GM18520 (cell line): ENCODE results near the gene GRIN2A.

Source experiments
- ATAC-seq: cut with Tn5 transposase; IDR thresholded peaks from one replicate; pipeline ENCODE4 v1.9.1; 2021; ENCODE audit not compliant: unreplicated experiment

Gene GRIN2A

GRCh38 chr16:10188236-10188635 is 6.0 kb upstream of the GRIN2A start:
- ATAC-seq = no peak

DNA sequence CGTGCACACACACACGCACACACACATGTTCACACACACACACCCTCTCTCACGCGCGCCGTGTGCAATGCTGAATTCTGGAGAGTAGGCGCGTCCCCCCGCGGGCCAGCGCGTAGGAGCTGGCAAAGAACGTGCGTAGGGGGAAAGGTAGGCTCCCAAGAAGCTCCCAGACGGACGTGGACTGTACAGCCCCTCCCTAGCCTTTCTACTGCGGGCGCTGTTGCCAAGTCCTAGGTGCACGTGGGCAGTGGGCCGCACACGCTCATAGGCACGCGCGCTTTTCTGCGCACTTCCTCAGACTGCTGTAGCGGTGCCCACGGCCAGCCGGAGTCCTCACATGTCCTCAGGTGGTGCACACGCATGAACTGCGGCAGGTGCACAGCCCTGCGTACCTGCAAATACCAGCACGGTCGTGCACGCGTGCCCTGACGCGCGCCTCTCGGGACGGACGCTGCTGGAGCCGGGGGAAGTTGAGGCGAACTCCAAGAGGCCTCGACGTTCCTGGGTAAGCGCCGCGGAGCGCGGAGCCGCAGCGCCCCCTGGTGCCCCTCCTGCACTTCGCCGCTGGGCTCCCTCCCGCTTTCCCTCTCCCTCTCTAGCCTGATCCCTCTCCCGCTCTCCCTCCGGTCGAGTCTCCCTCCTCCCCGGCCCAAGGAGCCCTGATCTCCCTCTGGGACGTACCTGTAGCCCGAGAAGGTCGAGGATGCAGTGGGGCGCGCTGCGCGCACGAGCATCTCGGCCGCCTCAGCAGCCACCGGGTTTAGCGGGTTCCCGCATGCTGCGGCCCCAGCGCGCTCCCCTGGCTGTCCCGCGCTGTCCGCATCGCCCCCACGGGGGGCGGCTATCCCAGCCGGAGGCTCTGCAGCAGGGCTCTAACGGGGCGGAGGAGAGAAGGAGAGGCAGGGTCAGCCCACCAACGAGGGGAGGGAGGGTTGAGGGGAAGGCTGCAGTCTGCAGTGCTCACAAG is 749 bp downstream of the GRIN2A start:
- ATAC-seq = no peak

DNA sequence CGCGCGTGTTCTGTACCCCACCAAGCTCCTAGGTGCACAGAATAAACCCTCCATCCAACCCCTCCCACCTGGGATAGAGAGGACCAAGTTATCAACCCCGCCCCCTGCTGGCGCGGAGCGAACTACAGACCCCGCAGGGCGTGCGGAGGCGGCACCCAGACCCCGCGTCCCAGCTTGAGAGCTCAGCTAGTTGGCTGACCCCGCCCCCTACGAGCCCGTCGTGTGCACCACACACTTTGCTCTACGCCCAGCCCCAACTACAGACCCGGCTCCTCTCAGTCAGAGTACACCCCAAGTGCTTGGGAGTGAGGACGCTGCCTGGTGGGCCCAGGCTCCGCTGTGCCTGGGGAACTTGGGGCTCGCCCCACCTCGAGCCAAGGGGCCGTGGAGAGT is 1.5 kb downstream of the GRIN2A start:
- ATAC-seq = no peak

DNA sequence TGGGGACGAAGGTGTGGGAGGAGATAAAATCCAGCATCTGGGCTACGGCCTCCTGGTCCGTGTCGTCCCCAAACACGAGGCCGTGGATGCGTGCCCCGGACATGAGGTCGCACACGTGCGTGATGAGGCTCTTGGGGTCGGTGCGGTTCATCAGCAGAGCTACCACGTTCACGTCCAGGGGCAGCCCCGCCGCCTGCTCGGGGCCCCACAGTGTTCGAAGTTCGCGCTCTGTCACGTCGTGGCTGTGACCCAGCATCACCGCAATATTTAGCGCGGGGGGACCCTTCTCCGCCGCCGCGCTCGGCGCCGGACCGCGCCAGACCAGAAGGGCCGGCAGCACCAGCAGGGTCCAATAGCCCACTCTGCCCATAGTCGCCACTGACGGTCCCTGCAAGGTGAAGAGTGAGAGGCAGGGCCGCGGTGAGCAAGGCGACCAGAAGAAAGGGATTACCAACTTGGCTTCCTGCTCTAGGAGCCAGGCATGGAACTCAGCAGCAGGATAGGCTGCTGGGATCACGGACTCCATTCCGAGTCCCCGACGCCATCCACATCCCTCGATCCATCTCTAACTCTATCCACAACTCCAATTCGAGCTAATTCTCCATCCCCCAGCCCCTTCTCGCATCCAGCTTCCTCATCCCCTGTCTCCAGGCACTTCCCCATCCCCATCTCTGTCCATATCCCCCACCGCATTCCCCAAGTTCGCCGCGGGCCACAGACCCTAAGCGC is 2.0 kb downstream of the GRIN2A start:
- no peak for ATAC-seq

DNA sequence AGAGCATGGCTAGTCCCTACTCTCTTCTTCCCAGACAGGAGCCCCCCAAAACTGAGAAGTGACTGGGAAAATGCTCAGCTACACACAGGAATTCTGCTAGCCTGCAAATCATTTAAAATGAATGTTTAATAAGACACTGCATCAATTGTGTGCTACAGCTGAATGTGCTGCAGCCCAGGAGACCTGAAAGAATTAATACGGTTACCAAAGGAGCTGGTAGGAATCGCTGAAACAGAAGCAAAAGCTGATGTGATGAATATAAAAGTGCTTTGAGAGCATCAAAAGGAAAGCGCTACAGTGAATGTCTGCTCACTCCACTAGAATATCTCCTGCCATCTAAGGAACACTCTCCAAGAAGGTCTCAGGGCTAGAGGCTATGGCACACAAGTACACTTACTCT is 3.7 kb downstream of the GRIN2A start:
- ATAC-seq = no peak

DNA sequence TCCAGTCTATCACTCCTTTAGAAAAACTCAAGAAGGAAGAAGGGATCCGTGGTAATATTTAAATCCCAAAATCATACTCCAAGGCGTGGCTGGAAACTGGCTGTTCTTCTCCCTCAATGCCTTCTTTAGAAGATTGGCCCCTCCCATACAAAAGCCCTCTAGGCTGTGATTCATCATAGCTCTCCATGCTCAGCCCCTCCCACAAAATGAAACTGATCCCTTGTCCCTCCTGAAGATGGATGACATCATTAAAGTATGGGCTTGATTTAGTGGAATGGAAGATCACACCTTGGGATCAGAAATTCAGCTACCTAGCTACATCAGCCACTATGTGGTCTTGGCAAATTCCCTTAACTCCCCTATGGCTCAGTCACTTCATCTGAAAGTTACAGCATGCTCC is 4.1 kb downstream of the GRIN2A start:
- ATAC-seq = no peak

DNA sequence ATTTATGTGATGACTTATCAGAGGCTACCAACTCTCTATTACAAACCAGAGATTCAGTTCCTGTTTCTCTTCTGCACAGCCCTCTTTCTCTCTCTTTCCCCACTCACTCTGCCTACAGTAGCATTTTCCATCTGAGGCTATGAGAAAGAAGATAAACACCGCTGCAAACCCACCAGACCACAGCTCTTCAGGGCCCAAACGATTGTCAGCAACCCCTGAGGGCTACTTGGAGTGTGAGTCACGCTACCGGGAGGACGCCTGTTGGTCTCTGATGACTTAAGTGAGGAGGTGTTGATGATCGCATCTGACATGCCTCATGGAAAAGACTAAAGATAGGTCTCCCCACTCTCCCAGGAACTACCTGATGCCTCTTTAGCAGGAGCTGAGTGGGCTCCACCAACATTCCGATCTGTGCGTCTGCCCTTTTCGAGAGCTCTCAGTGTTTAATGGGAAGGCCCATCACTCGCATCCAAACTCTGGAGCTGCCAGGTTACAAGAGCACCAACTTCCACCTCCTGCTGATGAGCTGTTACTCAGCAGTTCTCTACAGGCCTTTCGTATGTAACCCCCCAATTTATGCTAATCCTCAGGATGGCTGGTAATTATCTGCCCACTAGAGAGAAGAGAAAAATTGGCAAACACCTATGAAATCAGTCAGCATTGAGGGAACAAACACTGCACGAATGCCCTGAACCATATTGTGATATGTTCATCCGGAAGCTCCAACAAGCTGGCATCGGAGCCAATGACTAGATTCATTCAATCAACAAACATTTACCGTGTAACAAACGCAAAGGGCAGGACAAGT is 9.2 kb downstream of the GRIN2A start:
- no peak for ATAC-seq

GRCh38 chr16:10171221-10171620 is 11.0 kb downstream of the GRIN2A start:
- no peak for ATAC-seq

GRCh38 chr16:10169904-10170410 is 12.3 kb downstream of the GRIN2A start:
- no peak for ATAC-seq

DNA sequence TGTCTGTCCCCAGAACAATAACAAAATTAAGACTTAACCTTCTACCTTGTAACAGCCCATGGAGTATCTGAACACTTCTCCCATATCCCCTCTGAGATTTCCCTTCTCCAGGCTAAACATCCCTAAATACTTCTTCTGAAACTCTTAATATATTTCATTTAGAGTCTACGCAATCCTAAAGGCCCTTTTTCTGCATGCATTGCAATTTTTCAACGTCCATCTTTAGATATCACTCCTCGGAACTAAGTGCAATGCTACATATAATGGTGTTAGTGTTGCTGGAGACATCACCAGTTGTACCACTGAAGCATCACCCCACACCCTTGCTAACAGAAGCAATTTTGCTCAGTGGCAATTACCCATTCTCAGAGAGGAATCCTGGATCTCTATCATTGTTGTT is 13.2 kb downstream of the GRIN2A start:
- ATAC-seq = no peak

DNA sequence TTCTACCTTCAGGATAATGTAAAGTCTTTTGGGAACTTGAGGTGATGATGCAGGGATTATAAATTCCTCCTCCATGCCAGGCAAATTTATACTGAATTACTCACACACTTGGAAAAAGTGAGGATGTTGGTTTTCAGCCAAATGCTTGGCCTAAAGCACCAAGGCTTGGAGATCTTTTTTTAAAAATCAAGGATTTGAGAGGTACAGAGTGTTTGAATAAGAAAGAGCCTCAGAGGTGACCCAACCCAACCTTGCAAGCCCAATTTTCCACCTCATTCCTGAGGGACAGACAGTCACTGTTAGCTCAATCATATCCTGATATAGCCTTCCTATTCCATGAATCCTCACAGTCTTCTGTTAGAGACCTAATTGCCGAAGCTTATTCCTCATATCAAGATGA is 14.0 kb downstream of the GRIN2A start:
- no peak for ATAC-seq

GRCh38 chr16:10165643-10166042 is 16.6 kb downstream of the GRIN2A start:
- no peak for ATAC-seq

DNA sequence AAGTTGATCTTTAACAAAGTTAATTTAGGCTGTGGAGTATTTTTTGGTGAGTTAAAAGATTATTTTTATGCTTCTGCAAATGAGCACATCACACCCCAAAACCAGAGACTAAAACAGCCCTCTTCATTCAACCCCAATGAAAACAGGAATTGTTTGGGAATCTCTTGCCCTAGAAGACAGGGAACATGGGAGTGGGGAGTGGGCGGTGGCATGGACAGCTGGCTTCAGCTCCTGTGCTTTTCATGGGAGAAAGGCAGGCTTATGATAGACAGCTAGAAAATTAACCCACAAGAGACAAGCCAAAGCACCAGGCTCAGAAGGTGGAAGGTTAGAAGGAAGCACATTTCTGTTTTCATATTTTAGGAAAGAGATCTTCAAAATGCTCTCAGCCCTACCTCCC is 19.2 kb downstream of the GRIN2A start:
- no peak for ATAC-seq

DNA sequence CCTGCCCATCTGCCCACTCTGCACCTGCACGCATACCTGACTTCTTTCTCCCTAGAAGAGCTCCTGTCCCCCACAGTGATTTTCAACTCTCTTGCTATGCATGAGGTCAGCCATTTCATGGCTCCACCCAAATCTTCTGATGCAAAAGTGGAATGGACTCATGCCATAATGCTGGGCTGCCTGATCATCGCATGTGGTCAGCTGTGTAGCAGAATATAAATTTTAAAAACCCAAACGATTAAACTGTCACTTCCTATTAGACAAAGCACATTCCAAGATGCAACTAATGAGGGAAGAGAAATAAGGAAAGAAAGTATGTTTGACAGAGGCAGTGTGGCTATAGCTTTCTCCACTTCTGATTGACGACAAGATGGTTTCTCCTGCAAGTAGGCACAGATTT is 26.1 kb downstream of the GRIN2A start:
- ATAC-seq = no peak

GRCh38 chr16:10154389-10154788 is 27.8 kb downstream of the GRIN2A start:
- no peak for ATAC-seq

- ATAC-seq = no peak
Measured at GRCh38 chr16:10153985-10154384, 28.2 kb downstream of the GRIN2A start.

GRCh38 chr16:10151718-10152117 is 30.5 kb downstream of the GRIN2A start:
- no peak for ATAC-seq

GRCh38 chr16:10150906-10151305 is 31.3 kb downstream of the GRIN2A start:
- no peak for ATAC-seq

GRCh38 chr16:10145542-10146035 is 36.6 kb downstream of the GRIN2A start:
- ATAC-seq = no peak

- ATAC-seq = no peak
Measured at GRCh38 chr16:10141671-10142070, 40.6 kb downstream of the GRIN2A start.

GRCh38 chr16:10138881-10139280 is 43.3 kb downstream of the GRIN2A start:
- ATAC-seq = no peak
